Mesothelial cell of epicardium (in vitro differentiated cells): ENCODE measurements around the gene A3GALT2. TPM values are rescaled to one million over a fixed set of nuclear protein-coding genes. Genes with fewer than 3 reads are reported as not detected.

Experiments used
- DNase-seq, 2 experiments: peaks; one replicate each; pipeline ENCODE4 v3.0.0; 2021; ENCODE audit warnings: low spot score in 2 of 2; ENCODE audit not compliant: unreplicated experiment in 2 of 2
- H3K27ac Mint-ChIP-seq: 2 replicates; pipeline ENCODE4 v1.8.0; 2021; ENCODE audit warnings: mixed read lengths
- H3K27me3 Mint-ChIP-seq: 2 replicates; pipeline ENCODE4 v1.8.0; 2021; ENCODE audit warnings: low read depth, mixed read lengths
- H3K36me3 Mint-ChIP-seq: 2 replicates; pipeline ENCODE4 v1.8.0; 2021; ENCODE audit warnings: mixed read lengths
- H3K4me1 Mint-ChIP-seq: 2 replicates; pipeline ENCODE4 v1.8.0; 2021; ENCODE audit warnings: mixed read lengths
- H3K4me3 Mint-ChIP-seq: 2 replicates; pipeline ENCODE4 v1.8.0; 2021; ENCODE audit warnings: mild to moderate bottlenecking, moderate library complexity, mixed read lengths
- H3K9me3 Mint-ChIP-seq: 2 replicates; pipeline ENCODE4 v1.8.0; 2021; ENCODE audit warnings: mixed read lengths
- total RNA-seq: library from RNA; stranded (reverse); gene quantifications from 3 replicates; pipeline ENCODE4 v1.2.1, GENCODE V29; 2021
- TF ChIP-seq, protein P1 (sequence below): fragments of 200-600 bp; sonication (generic); IDR thresholded peaks from one replicate; pipeline ENCODE4 v1.5.0; 2021; ENCODE audit warnings: antibody characterized with exemption; ENCODE audit not compliant: unreplicated experiment

A3GALT2 gene
- total RNA-seq, 1 donor from 2014 or later = 0.58 TPM

DNA sequence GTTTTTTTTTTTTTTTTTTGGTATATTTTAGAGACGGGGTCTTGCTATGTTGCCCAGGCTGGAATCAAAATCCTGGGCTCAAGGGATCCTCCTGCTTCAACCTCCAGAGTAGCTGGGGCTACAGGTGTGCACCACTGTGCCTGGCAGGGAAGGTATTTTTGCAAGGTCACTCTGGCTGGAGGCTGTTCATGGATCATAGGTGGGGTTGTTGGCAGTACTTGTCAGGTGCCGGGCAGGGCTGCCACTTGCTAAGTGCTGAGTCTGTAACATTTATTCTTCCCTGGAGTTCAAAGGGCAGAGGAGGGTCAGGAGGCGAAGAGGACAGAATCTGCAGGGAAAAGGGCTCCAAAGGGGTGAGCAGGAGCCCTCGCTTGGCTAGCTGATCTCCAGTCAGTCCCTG lies 24.1 kb downstream of the A3GALT2 start:
- Mint-ChIP-seq H3K36me3 (peaks cover 49% of the 10 kb centered on the region), H3K27ac (peak overlapping the region; percentile 22), H3K4me1 (peaks cover 9% of the 10 kb centered on the region), H3K9me3 (no peaks in the 10 kb centered on the region), H3K27me3 (no peaks in the 10 kb centered on the region), H3K4me3 (no peak overlapping the region)
- no peak for DNase-seq
- TF ChIP-seq, protein P1, sequence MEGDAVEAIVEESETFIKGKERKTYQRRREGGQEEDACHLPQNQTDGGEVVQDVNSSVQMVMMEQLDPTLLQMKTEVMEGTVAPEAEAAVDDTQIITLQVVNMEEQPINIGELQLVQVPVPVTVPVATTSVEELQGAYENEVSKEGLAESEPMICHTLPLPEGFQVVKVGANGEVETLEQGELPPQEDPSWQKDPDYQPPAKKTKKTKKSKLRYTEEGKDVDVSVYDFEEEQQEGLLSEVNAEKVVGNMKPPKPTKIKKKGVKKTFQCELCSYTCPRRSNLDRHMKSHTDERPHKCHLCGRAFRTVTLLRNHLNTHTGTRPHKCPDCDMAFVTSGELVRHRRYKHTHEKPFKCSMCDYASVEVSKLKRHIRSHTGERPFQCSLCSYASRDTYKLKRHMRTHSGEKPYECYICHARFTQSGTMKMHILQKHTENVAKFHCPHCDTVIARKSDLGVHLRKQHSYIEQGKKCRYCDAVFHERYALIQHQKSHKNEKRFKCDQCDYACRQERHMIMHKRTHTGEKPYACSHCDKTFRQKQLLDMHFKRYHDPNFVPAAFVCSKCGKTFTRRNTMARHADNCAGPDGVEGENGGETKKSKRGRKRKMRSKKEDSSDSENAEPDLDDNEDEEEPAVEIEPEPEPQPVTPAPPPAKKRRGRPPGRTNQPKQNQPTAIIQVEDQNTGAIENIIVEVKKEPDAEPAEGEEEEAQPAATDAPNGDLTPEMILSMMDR = no peak

DNA sequence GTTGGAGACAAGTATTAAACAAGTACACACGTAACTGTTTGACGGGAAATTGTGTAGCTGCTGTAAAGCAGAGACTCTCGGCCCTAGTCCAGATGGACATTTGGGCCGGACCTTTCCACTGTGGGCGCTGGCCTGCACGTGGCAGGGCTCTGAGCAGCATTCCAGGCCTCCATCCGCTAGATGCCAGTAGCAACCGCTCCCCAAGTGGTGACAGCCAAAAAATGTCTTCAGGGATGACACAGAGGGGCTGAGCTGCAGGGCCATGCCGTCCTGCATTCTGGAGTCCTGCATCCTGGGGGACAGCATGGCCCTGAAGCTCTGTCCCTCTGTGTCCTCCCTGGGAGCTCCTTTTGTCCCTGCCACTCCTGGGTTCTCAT lies 24.8 kb downstream of the A3GALT2 start:
- Mint-ChIP-seq H3K9me3 (no peaks in the 10 kb centered on the region), H3K27ac (no peak overlapping the region), H3K36me3 (peaks cover 47% of the 10 kb centered on the region), H3K27me3 (no peaks in the 10 kb centered on the region), H3K4me3 (no peak overlapping the region), H3K4me1 (peaks cover 9% of the 10 kb centered on the region)
- TF ChIP-seq, protein P1 = no peak
- DNase-seq = no peak

DNA sequence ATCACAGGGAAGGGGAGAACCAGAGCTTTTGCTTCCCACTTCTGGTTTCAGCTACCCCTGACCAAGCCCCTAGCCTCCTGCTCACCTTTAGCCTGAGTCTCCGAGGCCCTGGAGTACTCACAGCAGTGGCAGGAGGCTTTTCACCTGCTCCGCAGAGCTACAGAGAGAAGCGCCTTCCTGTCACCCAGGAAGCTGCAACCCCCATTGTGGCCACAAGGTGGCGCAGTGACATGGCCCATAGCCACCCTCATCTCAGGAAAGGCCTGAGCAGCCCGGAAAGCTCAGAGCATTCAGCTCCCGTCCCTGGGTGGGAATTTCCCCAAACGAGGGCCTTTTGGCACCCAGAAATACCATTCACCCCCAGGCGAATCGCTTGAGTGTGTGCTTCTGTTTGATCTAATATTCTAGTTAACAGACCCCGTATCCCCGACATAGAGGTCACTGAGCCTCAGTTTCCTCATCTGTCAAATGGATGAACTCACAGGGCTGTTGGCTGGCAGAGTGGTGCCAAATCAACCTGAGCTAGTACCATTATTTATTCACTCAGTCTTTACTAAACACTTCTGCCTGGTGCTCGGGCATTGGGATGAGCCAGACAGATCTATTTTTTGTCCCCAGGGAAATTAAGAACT lies 25.3 kb downstream of the A3GALT2 start:
- Mint-ChIP-seq H3K27me3 (no peaks in the 10 kb centered on the region), H3K4me3 (no peak overlapping the region), H3K9me3 (no peaks in the 10 kb centered on the region), H3K36me3 (peaks cover 45% of the 10 kb centered on the region), H3K27ac (peak overlapping the region; percentile 25), H3K4me1 (peaks cover 5% of the 10 kb centered on the region)
- DNase-seq = peak; percentile 74 to 95
- TF ChIP-seq, protein P1 = peak; percentile 99

DNA sequence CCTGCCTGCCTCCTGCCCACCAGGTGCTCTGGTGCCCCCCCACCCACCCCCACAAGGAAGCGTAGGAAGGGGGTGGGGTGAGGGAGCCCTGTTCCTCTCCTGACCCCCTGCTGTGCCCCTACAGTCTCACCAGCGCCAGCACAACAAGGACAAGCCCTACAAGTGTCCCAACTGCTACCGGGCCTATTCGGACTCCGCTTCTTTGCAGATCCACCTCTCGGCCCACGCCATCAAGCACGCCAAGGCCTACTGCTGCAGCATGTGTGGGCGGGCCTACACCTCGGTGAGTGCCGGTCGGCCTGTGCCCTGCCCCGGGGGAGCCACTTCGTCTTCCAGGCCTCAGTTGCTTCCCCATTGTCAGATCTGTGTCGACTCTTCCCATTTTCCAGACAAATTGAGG lies 25.9 kb downstream of the A3GALT2 start:
- Mint-ChIP-seq H3K27me3 (no peaks in the 10 kb centered on the region), H3K4me1 (no peaks in the 10 kb centered on the region), H3K36me3 (peaks cover 42% of the 10 kb centered on the region), H3K9me3 (no peaks in the 10 kb centered on the region), H3K4me3 (no peak overlapping the region), H3K27ac (peak overlapping the region; percentile 25)
- no peak for DNase-seq
- TF ChIP-seq, protein P1 = no peak

DNA sequence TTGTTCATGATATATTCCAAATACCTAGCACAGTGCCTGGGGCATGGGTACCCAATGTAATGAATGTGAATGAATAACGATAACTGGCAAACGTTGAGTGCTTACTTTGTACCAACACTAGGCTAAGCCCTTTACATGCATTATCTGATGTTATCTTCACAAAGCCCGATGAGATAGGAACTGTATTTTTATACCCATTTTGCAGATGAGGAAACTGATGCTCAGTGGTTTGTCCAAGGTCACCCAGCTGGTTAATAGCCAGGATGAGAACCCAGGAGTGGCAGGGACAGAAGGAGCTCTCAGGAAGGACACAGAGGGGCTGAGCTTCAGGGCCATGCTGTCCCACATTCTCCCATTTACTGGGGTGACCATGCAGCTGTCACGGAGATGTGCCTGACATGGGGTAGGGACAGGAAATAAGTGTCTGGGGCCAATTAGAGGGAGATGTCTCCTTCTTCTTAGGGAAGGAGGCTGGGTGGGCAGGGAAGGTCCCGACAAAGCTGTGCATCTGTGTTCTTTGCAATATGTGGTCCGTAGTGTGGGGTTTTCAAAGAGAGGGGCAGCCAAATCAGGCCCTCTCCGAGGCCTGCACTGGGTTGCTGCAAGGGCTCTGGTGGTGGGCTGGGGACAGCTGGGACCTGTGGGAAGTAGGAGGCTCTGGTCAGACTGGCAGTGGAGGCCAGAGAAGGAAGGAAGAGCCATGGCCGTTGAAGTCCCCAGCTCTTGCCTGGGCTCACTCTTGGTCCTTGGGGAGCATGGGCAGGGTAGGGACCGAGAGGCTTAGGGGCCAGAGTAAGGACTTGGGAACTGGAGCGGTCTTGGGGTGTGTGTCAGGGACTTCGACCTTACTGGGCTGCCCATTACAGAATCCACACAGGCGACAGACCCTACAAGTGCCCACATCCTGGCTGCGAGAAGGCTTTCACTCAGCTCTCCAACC lies 26.6 kb downstream of the A3GALT2 start:
- H3K9me3 Mint-ChIP-seq = no peaks in the 10 kb centered on the region
- H3K4me3 Mint-ChIP-seq = no peak overlapping the region
- no peak for DNase-seq
- peak overlapping the region; percentile 8 for H3K27ac Mint-ChIP-seq
- TF ChIP-seq, protein P1 = no peak
- H3K4me1 Mint-ChIP-seq = no peaks in the 10 kb centered on the region
- H3K27me3 Mint-ChIP-seq = no peaks in the 10 kb centered on the region
- H3K36me3 Mint-ChIP-seq = peaks cover 47% of the 10 kb centered on the region
